GM12878 (cell line): Measurements from ENCODE around the gene LRRTM3.

Experiments used
- FOXK2 ChIP-seq: fragments of 450-650 bp; IDR thresholded peaks from 2 replicates; pipeline ENCODE4 v1.6.1; 2017; ENCODE audit warnings: mild to moderate bottlenecking, moderate library complexity
- SIN3A ChIP-seq: IDR thresholded peaks from 2 replicates; pipeline ENCODE4 v1.6.1; 2012; ENCODE audit warnings: low read depth, low read length, improper control_type of control experiment

GRCh38 chr10:66926841-66927240 is 1.0 kb downstream of the LRRTM3 start:
- no peak for TF ChIP-seq FOXK2
- TF ChIP-seq SIN3A: no peak
